MCF 10A (cell line): Measurements from ENCODE around the gene CSRP1. TPM values are rescaled to one million over a fixed set of nuclear protein-coding genes. Genes with fewer than 3 reads are reported as not detected.
A peak's percentile ranks its signal among the peaks of the same experiment; 100 is the strongest.

Experiments
- BruUV-seq: library from RNA; stranded (reverse); fragments of 400-500 nt; replicated peaks from 2 replicates; lab custom pipeline; 2021; lab: Mats Ljungman, UMichigan
- CTCF ChIA-PET: fragments of 300-600 bp; sonication (Branson Sonifier 250); formaldehyde crosslinking; extraction: SDS; loops from one replicate; lab custom pipeline; 2021; ENCODE audit warnings: antibody characterized with exemption, inconsistent platforms; lab: Yijun Ruan, JAX
- POLR2A ChIA-PET: fragments of 300-600, 350-650 bp; sonication (Branson Sonifier 250); formaldehyde crosslinking; extraction: SDS; loops from one replicate; lab custom pipeline; 2020; ENCODE audit warnings: antibody characterized with exemption, inconsistent platforms; lab: Yijun Ruan, JAX
- DNase-seq: peaks from one replicate; pipeline ENCODE4 v3.0.0-alpha.2; 2018; ENCODE audit not compliant: unreplicated experiment
- H3K27ac Mint-ChIP-seq: one replicate; pipeline ENCODE4 v1.8.0; 2022; ENCODE audit warnings: mild to moderate bottlenecking, low read depth, mixed read lengths; ENCODE audit not compliant: unreplicated experiment
- H3K27me3 Mint-ChIP-seq: one replicate; pipeline ENCODE4 v1.8.0; 2022; ENCODE audit warnings: mixed read lengths; ENCODE audit not compliant: insufficient read depth, unreplicated experiment
- H3K36me3 Mint-ChIP-seq: one replicate; pipeline ENCODE4 v1.8.0; 2022; ENCODE audit warnings: mild to moderate bottlenecking, moderate library complexity, mixed read lengths; ENCODE audit not compliant: insufficient read depth, unreplicated experiment
- H3K4me1 Mint-ChIP-seq: one replicate; pipeline ENCODE4 v1.8.0; 2022; ENCODE audit warnings: mixed read lengths; ENCODE audit not compliant: insufficient read depth, unreplicated experiment
- H3K4me3 Mint-ChIP-seq: one replicate; pipeline ENCODE4 v1.8.0; 2022; ENCODE audit warnings: mild to moderate bottlenecking, moderate library complexity, mixed read lengths; ENCODE audit not compliant: unreplicated experiment
- H3K9me3 Mint-ChIP-seq: one replicate; pipeline ENCODE4 v1.8.0; 2022; ENCODE audit warnings: mixed read lengths; ENCODE audit not compliant: unreplicated experiment
- intact Hi-C: fragments of 100-400 bp; cut with micrococcal nuclease; formaldehyde crosslinking; loops from 2 replicates; pipeline ENCODE4 v1.14.1; 2022
- total RNA-seq: library from RNA; stranded (reverse); gene quantifications from 2 replicates; pipeline ENCODE4 v1.2.3, GENCODE V29; 2022
- TF ChIP-seq, protein P1 (sequence below): fragments of 200-600 bp; IDR thresholded peaks from one replicate; pipeline ENCODE4 v1.8.0; 2022; ENCODE audit warnings: antibody characterized with exemption, mild to moderate bottlenecking; ENCODE audit not compliant: unreplicated experiment

CSRP1 gene
- total RNA-seq, 1 experiment from 2014 or later = 358 TPM

DNA sequence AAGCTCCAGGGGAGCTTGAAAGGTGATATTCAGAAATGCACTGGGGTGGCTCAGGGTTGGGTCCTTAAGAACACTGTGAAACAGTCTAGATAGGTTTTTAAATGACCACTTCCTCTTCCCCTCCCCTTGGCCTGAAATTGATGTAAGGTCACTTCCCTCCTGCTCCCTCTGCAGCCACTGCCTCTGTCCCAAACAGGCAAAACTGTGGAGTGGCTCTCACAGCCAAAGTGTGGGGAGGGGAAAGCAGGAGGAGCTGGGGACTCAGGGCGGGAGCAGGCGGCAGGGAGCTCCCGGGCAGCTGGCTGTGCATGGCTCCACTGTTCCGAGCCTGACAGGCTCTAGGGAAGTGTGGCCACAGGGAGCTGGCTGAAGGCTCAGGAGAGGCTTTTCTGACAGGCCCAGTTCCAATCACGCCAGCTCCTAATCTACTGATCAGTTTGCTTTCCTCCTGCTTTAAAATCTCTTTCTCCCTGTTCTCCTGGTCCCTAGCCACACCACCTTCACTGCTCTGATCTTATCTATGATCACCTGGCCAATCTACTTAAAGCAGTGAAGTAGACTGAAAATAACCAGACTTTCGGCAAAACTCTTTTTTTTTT is 5.1 kb upstream of the CSRP1 start:
- peaks cover 7% of the 10 kb centered on the region for H3K4me1 Mint-ChIP-seq
- no peaks in the 10 kb centered on the region for H3K27me3 Mint-ChIP-seq
- intact Hi-C loops = loop anchor here (2.0 kb wide), 1 partner anchor 127 kb away; no protein-coding TSS in a partner anchor
- CTCF ChIA-PET = interaction anchor here (0.5 to 58.0 kb wide), 45 partner anchors 11 to 1359 kb away, joined by 3 to 3816 read pairs (median 5); partner anchors contain the start of genes CSRP1 and PHLDA3
- POLR2A ChIA-PET = interaction anchor here (0.7 to 15.5 kb wide), 13 partner anchors 9 to 167 kb away, joined by 3 to 330 read pairs (median 6); no protein-coding TSS in a partner anchor
- peak overlapping the region; percentile 31 for H3K27ac Mint-ChIP-seq
- DNase-seq = no peak
- no peak overlapping the region for H3K4me3 Mint-ChIP-seq
- TF ChIP-seq, protein P1, sequence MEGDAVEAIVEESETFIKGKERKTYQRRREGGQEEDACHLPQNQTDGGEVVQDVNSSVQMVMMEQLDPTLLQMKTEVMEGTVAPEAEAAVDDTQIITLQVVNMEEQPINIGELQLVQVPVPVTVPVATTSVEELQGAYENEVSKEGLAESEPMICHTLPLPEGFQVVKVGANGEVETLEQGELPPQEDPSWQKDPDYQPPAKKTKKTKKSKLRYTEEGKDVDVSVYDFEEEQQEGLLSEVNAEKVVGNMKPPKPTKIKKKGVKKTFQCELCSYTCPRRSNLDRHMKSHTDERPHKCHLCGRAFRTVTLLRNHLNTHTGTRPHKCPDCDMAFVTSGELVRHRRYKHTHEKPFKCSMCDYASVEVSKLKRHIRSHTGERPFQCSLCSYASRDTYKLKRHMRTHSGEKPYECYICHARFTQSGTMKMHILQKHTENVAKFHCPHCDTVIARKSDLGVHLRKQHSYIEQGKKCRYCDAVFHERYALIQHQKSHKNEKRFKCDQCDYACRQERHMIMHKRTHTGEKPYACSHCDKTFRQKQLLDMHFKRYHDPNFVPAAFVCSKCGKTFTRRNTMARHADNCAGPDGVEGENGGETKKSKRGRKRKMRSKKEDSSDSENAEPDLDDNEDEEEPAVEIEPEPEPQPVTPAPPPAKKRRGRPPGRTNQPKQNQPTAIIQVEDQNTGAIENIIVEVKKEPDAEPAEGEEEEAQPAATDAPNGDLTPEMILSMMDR = no peak
- H3K9me3 Mint-ChIP-seq = no peaks in the 10 kb centered on the region
- no TSS peak for BruUV-seq
- H3K36me3 Mint-ChIP-seq = no peaks in the 10 kb centered on the region

DNA sequence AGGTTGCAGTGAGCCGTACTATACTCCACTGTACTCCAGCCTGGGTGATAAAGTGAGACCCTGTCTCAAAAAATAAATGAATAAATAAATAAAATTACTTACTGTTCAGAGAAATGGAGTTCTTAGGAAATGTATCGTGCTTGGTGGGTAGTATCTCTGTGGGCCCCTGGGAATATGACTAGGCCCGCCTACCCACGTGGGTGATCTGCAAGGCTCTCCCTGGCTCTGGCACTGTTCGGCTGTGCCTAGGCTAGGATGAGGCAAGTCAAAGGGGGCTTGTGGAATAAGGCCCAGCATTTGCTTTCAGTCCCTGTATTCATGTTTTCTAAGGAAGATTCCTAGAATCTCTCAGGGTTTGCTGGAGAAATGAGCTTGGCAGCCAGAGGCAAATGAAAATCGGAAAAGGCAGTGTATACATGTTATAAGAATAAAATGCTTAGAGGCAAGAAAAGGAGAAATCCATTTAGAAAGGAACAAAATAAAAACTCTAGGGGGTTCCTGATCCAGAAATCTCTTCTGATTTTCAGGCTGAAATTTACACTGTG is 4.5 kb upstream of the CSRP1 start:
- Mint-ChIP-seq H3K36me3 (no peaks in the 10 kb centered on the region), H3K27ac (no peak overlapping the region), H3K4me3 (no peak overlapping the region), H3K27me3 (no peaks in the 10 kb centered on the region), H3K9me3 (no peaks in the 10 kb centered on the region), H3K4me1 (peaks cover 9% of the 10 kb centered on the region)
- ChIA-PET POLR2A (interaction anchor here (0.9 to 15.5 kb wide), 11 partner anchors 8 to 76 kb away, joined by 3 to 330 read pairs (median 8); partner anchors contain the start of gene PHLDA3), CTCF (interaction anchor here (0.5 to 58.0 kb wide), 21 partner anchors 12 to 315 kb away, joined by 3 to 3816 read pairs (median 6); partner anchors contain the start of genes CSRP1 and PHLDA3)
- no TSS peak for BruUV-seq
- intact Hi-C loops = no loop called here
- no peak for DNase-seq
- TF ChIP-seq, protein P1 = no peak

DNA sequence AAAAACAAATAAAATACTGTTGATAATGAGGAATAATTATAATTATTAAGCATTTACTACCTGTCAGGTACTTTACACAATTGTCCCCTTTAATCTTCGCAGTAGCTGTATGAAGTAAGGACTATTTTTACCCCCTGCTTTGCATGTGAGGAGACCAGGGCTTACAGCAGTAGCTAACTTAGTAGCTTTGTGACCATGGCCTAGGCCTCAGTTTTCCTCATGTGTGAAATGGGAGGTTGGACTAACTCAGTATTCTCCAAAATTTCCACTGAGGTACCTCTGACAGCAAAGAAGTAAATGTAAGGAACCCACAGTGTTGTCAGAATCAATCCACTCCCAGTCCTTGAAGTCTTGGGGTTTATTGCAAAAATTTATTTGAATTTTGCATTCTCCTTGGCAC is 3.8 kb upstream of the CSRP1 start:
- TF ChIP-seq, protein P1 = no peak
- CTCF ChIA-PET = interaction anchor here (0.6 to 58.0 kb wide), 9 partner anchors 8 to 205 kb away, joined by 3 to 3816 read pairs (median 5); partner anchors contain the start of genes CSRP1 and PHLDA3
- peaks cover 16% of the 10 kb centered on the region for H3K4me1 Mint-ChIP-seq

More for the DNA sequence above, 3.8 kb upstream of the CSRP1 start:
- DNase-seq = no peak
- H3K9me3 Mint-ChIP-seq = no peaks in the 10 kb centered on the region
- BruUV-seq = no TSS peak
- POLR2A ChIA-PET = interaction anchor here (0.6 to 15.5 kb wide), 5 partner anchors 23 to 53 kb away, joined by 3 to 330 read pairs (median 5); partner anchors contain the start of gene PHLDA3
- H3K4me3 Mint-ChIP-seq = no peak overlapping the region
- H3K27ac Mint-ChIP-seq = no peak overlapping the region
- no peaks in the 10 kb centered on the region for H3K36me3 Mint-ChIP-seq
- H3K27me3 Mint-ChIP-seq = no peaks in the 10 kb centered on the region
- intact Hi-C loops = no loop called here
